NB4 (cell line): ENCODE data around the gene TSHR.
"Not testable (repeated sequence)": the region's sequence is repeated elsewhere in the genome, so short reads cannot be mapped to it uniquely, and the experiment has no call there.

Source experiments
- DNase-seq: peaks from one replicate; pipeline ENCODE4 v3.0.0; 2010; ENCODE audit warnings: low read depth
- H3K4me3 ChIP-seq: one replicate; pipeline ENCODE4 v1.5.1; 2011; ENCODE audit warnings: mild to moderate bottlenecking, low read depth, low read length, moderate library complexity
- MYC ChIP-seq: IDR thresholded peaks from 2 replicates; pipeline ENCODE4 v1.6.1; 2011; ENCODE audit warnings: low read depth, low read length
- POLR2A ChIP-seq: IDR thresholded peaks from 2 replicates; pipeline ENCODE4 v1.6.1; 2011; ENCODE audit warnings: mild to moderate bottlenecking; ENCODE audit not compliant: insufficient read length; ENCODE audit errors: extremely low read depth
- TF ChIP-seq, protein P1 (sequence below): IDR thresholded peaks from one replicate; pipeline ENCODE4 v1.5.1; 2012; ENCODE audit warnings: low read depth, low read length
- TF ChIP-seq, protein P2 (sequence below): IDR thresholded peaks from 2 replicates; pipeline ENCODE4 v1.6.1; 2011; ENCODE audit warnings: low read depth, low read length

The TSHR gene

DNA sequence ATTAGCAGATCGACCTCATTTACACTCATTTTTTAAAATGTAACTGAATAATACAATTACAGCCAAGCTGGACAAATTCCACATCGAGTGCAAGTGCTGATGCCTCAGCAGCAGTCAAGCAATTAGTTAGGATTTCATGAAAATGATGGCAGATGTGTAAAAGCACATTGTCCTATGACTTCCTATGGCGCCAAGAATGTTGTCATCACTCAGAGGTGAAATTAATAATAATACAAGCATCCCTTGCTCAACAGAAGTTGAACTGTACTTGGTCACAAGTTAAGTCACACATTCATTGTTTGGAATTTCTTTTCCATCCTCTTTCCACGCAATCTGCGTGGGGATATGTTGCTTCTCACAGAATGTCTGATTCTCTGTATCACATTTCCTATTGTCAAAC, 148.0 kb downstream of the TSHR start:
- no peak for DNase-seq
- H3K4me3 ChIP-seq, result no peak overlapping the region
- TF ChIP-seq, protein P1, sequence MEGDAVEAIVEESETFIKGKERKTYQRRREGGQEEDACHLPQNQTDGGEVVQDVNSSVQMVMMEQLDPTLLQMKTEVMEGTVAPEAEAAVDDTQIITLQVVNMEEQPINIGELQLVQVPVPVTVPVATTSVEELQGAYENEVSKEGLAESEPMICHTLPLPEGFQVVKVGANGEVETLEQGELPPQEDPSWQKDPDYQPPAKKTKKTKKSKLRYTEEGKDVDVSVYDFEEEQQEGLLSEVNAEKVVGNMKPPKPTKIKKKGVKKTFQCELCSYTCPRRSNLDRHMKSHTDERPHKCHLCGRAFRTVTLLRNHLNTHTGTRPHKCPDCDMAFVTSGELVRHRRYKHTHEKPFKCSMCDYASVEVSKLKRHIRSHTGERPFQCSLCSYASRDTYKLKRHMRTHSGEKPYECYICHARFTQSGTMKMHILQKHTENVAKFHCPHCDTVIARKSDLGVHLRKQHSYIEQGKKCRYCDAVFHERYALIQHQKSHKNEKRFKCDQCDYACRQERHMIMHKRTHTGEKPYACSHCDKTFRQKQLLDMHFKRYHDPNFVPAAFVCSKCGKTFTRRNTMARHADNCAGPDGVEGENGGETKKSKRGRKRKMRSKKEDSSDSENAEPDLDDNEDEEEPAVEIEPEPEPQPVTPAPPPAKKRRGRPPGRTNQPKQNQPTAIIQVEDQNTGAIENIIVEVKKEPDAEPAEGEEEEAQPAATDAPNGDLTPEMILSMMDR, result no peak
- TF ChIP-seq MYC (no peak), POLR2A (no peak)
- TF ChIP-seq, protein P2, sequence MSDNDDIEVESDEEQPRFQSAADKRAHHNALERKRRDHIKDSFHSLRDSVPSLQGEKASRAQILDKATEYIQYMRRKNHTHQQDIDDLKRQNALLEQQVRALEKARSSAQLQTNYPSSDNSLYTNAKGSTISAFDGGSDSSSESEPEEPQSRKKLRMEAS, result no peak

DNA sequence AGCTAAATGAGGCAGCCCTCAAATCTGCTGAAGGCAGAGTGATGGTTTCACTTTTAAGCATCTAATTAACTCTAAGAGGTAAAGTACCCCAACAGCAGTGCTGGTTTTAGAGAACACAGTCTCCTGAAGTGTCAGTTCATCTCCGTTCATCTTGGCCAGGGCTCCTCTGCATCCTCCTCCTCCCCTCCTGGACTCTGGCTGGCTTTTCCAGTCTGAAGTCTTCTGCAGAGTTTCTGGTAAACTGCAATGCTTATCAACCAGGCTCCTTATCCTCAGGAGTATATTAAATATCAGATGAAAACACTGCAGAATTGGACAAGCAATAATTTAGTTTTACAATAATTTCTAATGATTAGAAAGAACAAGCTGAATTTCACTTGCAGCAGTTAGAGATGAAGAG, 150.0 kb downstream of the TSHR start:
- DNase-seq, result no peak
- H3K4me3 ChIP-seq, result no peak overlapping the region
- TF ChIP-seq MYC (no peak), POLR2A (no peak)
- TF ChIP-seq, protein P1, result no peak
- TF ChIP-seq, protein P2, result no peak

DNA sequence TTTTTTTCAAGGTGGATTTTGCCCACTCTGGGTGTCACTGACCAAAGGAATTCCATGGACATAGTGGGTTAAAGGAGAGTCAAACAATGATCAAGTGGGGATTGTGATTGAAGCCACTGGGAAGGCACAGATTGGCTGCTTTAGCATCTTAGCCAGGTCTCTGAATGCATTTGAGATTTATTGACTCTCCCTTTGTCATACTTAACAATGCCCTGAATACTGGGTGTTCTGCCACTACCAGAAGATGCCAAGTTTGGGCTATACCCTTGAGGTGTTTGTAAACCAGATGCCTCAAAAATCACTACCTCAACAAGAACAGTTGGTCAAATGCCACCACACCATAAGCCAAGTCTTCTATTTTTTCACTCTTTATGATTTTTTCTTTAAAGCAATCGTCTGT, 150.5 kb downstream of the TSHR start:
- TF ChIP-seq, protein P2, result no peak
- TF ChIP-seq, protein P1, result no peak
- TF ChIP-seq MYC (no peak), POLR2A (no peak)
- no peak overlapping the region for H3K4me3 ChIP-seq
- no peak for DNase-seq

DNA sequence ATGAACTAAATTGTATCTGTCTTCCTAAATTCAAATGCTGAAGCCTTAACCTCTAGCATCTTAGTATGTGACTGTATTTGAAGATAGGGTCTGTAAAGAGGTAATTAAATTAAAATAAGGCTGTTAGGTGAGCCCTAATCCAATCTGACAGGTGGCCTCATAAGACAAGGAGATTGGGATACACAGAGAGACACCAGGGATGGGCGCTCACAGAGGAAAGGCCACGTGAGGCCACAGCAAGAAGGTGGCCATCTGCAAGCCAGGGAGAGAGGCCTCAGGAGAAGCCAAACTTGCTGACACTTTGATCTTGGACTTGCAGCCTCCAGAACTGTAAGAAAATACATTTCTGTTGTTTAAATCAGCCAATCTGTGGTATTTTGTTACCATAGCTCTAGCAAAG, 154.8 kb downstream of the TSHR start:
- no peak for TF ChIP-seq POLR2A
- TF ChIP-seq, protein P2, result no peak
- no peak for TF ChIP-seq MYC
- TF ChIP-seq, protein P1, result no peak
- no peak for DNase-seq
- no peak overlapping the region for H3K4me3 ChIP-seq

DNA sequence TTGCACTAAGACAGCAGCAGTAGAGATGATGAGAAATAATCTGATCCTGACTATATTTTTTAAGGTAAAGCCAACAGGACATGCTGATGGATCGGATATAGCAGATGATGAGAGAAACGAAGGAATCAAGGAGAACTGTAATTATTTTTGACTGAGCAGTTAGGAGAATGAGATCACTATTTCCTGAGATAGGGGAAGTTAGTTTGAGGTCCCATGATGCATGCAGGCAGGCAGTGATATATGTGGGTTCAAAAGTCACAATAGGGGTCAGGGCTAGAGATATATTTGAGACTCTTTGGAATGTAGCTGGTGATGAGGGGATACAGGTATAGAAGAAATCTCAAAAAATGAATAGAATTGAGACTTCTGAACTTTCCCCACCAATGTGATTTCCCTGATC, 157.8 kb downstream of the TSHR start:
- TF ChIP-seq MYC, result no peak
- H3K4me3 ChIP-seq, result no peak overlapping the region
- DNase-seq, result no peak

DNA sequence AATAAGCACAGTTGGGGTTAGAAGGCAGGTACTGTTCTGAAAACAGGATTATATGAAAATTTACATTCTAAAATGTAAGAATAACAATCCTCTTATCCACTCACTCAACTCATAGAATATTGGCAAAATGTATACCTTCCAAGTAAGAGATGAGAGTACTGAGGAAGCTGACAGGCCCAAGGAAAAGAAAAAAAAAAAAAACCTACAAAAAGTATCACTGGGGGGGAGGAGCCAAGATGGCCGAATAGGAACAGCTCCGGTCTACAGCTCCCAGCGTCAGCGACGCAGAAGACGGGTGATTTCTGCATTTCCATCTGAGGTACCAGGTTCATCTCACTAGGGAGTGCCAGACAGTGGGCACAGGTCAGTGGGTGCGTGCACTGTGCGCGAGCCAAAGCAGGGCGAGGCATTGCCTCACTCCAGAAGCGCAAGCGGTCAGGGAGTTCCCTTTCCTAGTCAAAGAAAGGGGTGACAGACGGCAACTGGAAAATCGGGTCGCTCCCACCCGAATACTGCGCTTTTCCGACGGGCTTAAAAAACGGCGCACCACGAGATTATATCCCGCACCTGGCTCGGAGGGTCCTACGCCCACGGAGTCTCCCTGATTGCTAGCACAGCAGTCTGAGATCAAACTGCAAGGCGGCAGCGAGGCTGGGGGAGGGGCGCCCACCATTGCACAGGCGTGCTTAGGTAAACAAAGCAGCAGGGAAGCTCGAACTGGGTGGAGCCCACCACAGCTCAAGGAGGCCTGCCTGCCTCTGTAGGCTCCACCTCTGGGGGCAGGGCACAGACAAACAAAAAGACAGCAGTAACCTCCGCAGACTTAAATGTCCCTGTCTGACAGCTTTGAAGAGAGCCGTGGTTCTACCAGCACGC, 158.8 kb downstream of the TSHR start:
- not testable (repeated sequence) for DNase-seq

DNA sequence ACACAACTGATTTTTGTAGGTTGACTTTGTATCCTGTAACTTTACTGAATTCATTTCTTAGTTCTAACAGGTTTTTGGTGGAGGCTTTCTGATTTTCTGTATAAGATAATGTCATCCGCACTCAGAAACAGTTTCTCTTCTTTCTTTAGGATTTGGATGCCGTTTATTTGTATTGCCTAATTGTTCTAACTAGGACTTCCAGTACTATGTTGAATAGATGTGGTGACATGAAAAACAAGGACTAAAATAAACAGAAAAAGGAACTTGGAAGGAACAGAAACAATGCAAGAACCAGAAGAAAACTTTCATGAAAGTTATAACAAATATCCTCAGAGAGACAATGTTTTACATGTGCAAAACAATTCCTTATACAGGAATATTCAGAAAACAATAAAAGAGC, 165.1 kb downstream of the TSHR start:
- DNase-seq, result no peak
- TF ChIP-seq POLR2A (no peak), MYC (no peak)
- TF ChIP-seq, protein P1, result no peak
- TF ChIP-seq, protein P2, result no peak
- H3K4me3 ChIP-seq, result no peak overlapping the region

More for the DNA sequence above, 158.8 kb downstream of the TSHR start:
- not testable (repeated sequence) for H3K4me3 ChIP-seq
